HCT116 (cell line): ENCODE data around the gene CSNK2A1. TPM values are rescaled to one million over a fixed set of nuclear protein-coding genes. Genes with fewer than 3 reads are reported as not detected.
A peak's percentile ranks its signal among the peaks of the same experiment; 100 is the strongest.

Experiments used
- ATAC-seq: fragments of 200-7000 bp; cut with Tn5 transposase; 2 replicates; pipeline ENCODE4 v1.9.1; 2020; ENCODE audit warnings: mild to moderate bottlenecking, moderate library complexity
- BruUV-seq: library from RNA; stranded (reverse); fragments of 400-500 nt; replicated peaks from 2 replicates; lab custom pipeline; 2021; lab: Mats Ljungman, UMichigan
- CTCF ChIA-PET: fragments of 300-600 bp; sonication (Branson Sonifier 250); formaldehyde crosslinking; loops from one replicate; lab custom pipeline; 2021; ENCODE audit warnings: antibody characterized with exemption; lab: Charles Lee
- POLR2A ChIA-PET: fragments of 300-600, 350-600 bp; sonication (Branson Sonifier 250); formaldehyde crosslinking; loops from one replicate; lab custom pipeline; 2021; ENCODE audit warnings: antibody characterized with exemption; lab: Charles Lee
- RAD21 ChIA-PET, 2 experiments: fragments of 300-600 bp; sonication (Branson Sonifier 250); formaldehyde crosslinking; loops; one replicate each; lab custom pipeline; 2023; ENCODE audit warnings: low total read pairs in 2 of 2; ENCODE audit not compliant: uncharacterized antibody in 2 of 2, unreplicated experiment in 2 of 2, low non-redundant PET in 1 of 2; lab: Charles Lee
- DNase-seq: peaks from one replicate; pipeline ENCODE4 v3.0.0-alpha.2; 2010; ENCODE audit warnings: low read depth, low spot score
- H2AFZ ChIP-seq: fragments of 200-600 bp; shearing (Covaris generic), sonication (generic); 2 replicates; pipeline ENCODE4 v1.6.1; 2017; ENCODE audit warnings: low read depth, mixed run types, mixed read lengths, antibody characterized with exemption, low read length; ENCODE audit not compliant: poor library complexity, severe bottlenecking
- H3K27ac ChIP-seq: 2 replicates; pipeline ENCODE4 v1.5.1; 2012; ENCODE audit warnings: low read depth, low read length
- H3K27me3 ChIP-seq: fragments of 200-600 bp; sonication (generic); 2 replicates; pipeline ENCODE4 v1.6.1; 2016; ENCODE audit warnings: mixed run types, low read length, mixed read lengths; ENCODE audit not compliant: insufficient read depth
- H3K36me3 ChIP-seq, 2 experiments: fragments of 200-500 bp in 1 of 2; fragments of 200-600 bp in 1 of 2; sonication (Bioruptor generic) in 1 of 2; sonication (generic) in 1 of 2; 2 replicates each; pipeline versions ENCODE4 v1.5.1 to v1.6.1; 2014 to 2016; ENCODE audit warnings: low read length in 2 of 2, inconsistent platforms in 1 of 2, mixed read lengths in 1 of 2, mixed run types in 1 of 2; ENCODE audit not compliant: insufficient read depth in 2 of 2, control insufficient read depth in 1 of 2
- H3K4me1 ChIP-seq, 2 experiments: fragments of 200-600 bp in 1 of 2; sonication (generic) in 1 of 2; 2 replicates each; pipeline versions ENCODE4 v1.5.1 to v1.6.1; 2012 to 2017; ENCODE audit warnings: low read length in 2 of 2, inconsistent platforms in 1 of 2, mild to moderate bottlenecking in 1 of 2, mixed read lengths in 1 of 2, mixed run types in 1 of 2, moderate library complexity in 1 of 2; ENCODE audit not compliant: insufficient read depth in 2 of 2, control insufficient read depth in 1 of 2
- H3K4me2 ChIP-seq: fragments of 200-600 bp; sonication (generic); 2 replicates; pipeline ENCODE4 v1.6.1; 2017; ENCODE audit warnings: mixed run types, low read length, mixed read lengths
- H3K4me3 ChIP-seq, 2 experiments: fragments of 200-600 bp in 1 of 2; sonication (generic) in 1 of 2; replicated peaks in 1 of 2; 2 replicates each; pipeline ENCODE4 v1.5.1; 2011 to 2016; ENCODE audit warnings: low read length in 2 of 2, control low read depth in 1 of 2, low read depth in 1 of 2, mild to moderate bottlenecking in 1 of 2, mixed read lengths in 1 of 2, mixed run types in 1 of 2
- H3K79me2 ChIP-seq: fragments of 200-600 bp; sonication (generic); 2 replicates; pipeline ENCODE4 v1.6.1; 2017; ENCODE audit warnings: mild to moderate bottlenecking, mixed run types, low read length, moderate library complexity, mixed read lengths; ENCODE audit not compliant: insufficient read depth
- H3K9ac ChIP-seq: fragments of 200-600 bp; sonication (generic); 2 replicates; pipeline ENCODE4 v1.6.1; 2016; ENCODE audit warnings: low read length, mixed read lengths
- H3K9me2 ChIP-seq: fragments of 200-600 bp; sonication (generic), shearing (Covaris generic); 2 replicates; pipeline ENCODE4 v1.6.1; 2017; ENCODE audit warnings: mixed run types, mild to moderate bottlenecking, moderate library complexity; ENCODE audit not compliant: insufficient read depth
- H3K9me3 ChIP-seq, 2 experiments: fragments of 200-500 bp in 1 of 2; fragments of 200-600 bp in 1 of 2; sonication (Bioruptor generic) in 1 of 2; sonication (generic) in 1 of 2; 2 replicates each; pipeline ENCODE4 v1.6.1; 2014 to 2017; ENCODE audit warnings: low read length in 2 of 2, mixed read lengths in 2 of 2, inconsistent platforms in 1 of 2, low read depth in 1 of 2, mild to moderate bottlenecking in 1 of 2, mixed run types in 1 of 2, moderate library complexity in 1 of 2; ENCODE audit not compliant: control insufficient read depth in 1 of 2, insufficient read depth in 1 of 2
- H4K20me1 ChIP-seq: fragments of 200-600 bp; sonication (generic), shearing (Covaris generic); 2 replicates; pipeline ENCODE4 v1.6.1; 2017; ENCODE audit warnings: mixed run types, mild to moderate bottlenecking, moderate library complexity; ENCODE audit not compliant: insufficient read depth
- CEBPB ChIP-seq: IDR thresholded peaks from 2 replicates; pipeline ENCODE4 v1.6.1; 2012; ENCODE audit warnings: low read depth
- EGR1 ChIP-seq: IDR thresholded peaks from 2 replicates; pipeline ENCODE4 v1.6.1; 2012; ENCODE audit warnings: low read depth
- EZH2phosphoT487 ChIP-seq: fragments of 200-600 bp; IDR thresholded peaks from 2 replicates; pipeline ENCODE4 v1.6.1; 2018; ENCODE audit warnings: antibody characterized with exemption, borderline replicate concordance
- FOSL1 ChIP-seq: IDR thresholded peaks from 2 replicates; pipeline ENCODE4 v1.6.1; 2012; ENCODE audit warnings: low read depth
- JUND ChIP-seq: IDR thresholded peaks from 2 replicates; pipeline ENCODE4 v1.6.1; 2012
- POLR2A ChIP-seq: IDR thresholded peaks from 2 replicates; pipeline ENCODE4 v1.7.0; 2011; ENCODE audit warnings: borderline replicate concordance; ENCODE audit not compliant: insufficient read depth, insufficient read length; ENCODE audit errors: extremely low read depth
- POLR2AphosphoS5 ChIP-seq: IDR thresholded peaks from 2 replicates; pipeline ENCODE4 v1.6.1; 2011; ENCODE audit warnings: mild to moderate bottlenecking, low read depth, low read length, moderate library complexity
- RAD21 ChIP-seq: IDR thresholded peaks from 2 replicates; pipeline ENCODE4 v1.6.1; 2012; ENCODE audit warnings: low read depth, mild to moderate bottlenecking
- SIN3A ChIP-seq: IDR thresholded peaks from 2 replicates; pipeline ENCODE4 v1.6.1; 2012; ENCODE audit warnings: low read depth
- SRF ChIP-seq: IDR thresholded peaks from 2 replicates; pipeline ENCODE4 v1.6.1; 2012; ENCODE audit warnings: low read depth
- TCF7L2 ChIP-seq: IDR thresholded peaks from 2 replicates; pipeline ENCODE4 v1.7.0; 2011; ENCODE audit warnings: borderline replicate concordance, inconsistent platforms; ENCODE audit not compliant: insufficient read depth, insufficient read length; ENCODE audit errors: extremely low read depth
- YY1 ChIP-seq: IDR thresholded peaks from 2 replicates; pipeline ENCODE4 v1.6.1; 2011; ENCODE audit warnings: low read length, low read depth, moderate library complexity, mild to moderate bottlenecking; ENCODE audit not compliant: insufficient replicate concordance; ENCODE audit errors: extremely low read depth
- ZFX ChIP-seq: fragments of 450-650 bp; IDR thresholded peaks from 2 replicates; pipeline ENCODE4 v1.6.1; 2017
- ZNF274 ChIP-seq: fragments of 200-500 bp; sonication (Bioruptor generic); IDR thresholded peaks from 2 replicates; pipeline ENCODE4 v1.6.1; 2014; ENCODE audit warnings: mild to moderate bottlenecking, low read depth, low read length, inconsistent platforms
- intact Hi-C: fragments of 100-400 bp; cut with micrococcal nuclease; formaldehyde crosslinking; loops from 2 replicates; pipeline ENCODE4 v1.10.0; 2022
- total RNA-seq: library from RNA; stranded (reverse); gene quantifications from one replicate; pipeline ENCODE4 v1.2.1, GENCODE V29; 2021; ENCODE audit not compliant: unreplicated experiment
- TF ChIP-seq, protein P1 (sequence below): IDR thresholded peaks from 2 replicates; pipeline ENCODE4 v1.6.1; 2012
- TF ChIP-seq, protein P2 (sequence below): IDR thresholded peaks from 2 replicates; pipeline ENCODE4 v1.6.1; 2011; ENCODE audit warnings: mild to moderate bottlenecking, low read length, moderate library complexity; ENCODE audit not compliant: insufficient replicate concordance; ENCODE audit errors: extremely low read depth
- TF ChIP-seq, protein P3 (sequence below): IDR thresholded peaks from 2 replicates; pipeline ENCODE4 v1.6.1; 2012; ENCODE audit warnings: low read depth

CSNK2A1 gene
- total RNA-seq, 1 experiment from 2014 or later: 284 TPM

DNA sequence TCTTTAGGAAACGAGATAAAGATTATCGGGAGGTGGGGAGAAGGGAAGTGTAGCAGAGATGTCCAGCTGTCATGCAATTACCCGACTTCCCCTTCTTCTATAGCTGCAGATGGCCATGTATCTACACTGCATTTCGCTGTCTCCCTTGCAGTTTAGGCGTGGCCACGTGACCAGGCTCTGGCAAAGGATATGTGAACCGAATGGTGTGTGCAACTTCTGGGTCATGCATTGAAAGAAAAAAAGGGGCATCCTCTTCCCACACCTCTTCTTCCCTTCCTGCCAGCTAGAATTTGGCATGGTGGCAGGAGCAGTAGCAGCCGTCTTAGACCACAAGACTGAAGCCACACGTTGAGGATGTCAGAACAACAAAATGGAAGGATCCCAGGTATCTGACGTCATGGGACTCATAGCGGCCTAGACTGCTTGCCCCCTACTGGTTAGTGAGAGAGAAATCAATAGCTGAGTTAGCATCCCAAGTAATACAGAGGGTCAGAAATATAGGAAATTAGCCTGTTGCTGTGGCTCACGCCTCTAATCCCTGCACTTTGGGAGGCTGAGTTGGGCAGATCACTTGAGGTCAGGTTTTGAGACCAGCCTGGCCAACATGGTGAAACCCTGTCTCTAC, 33.7 kb upstream of the CSNK2A1 start (continued):
- TF ChIP-seq ZFX (no peak), YY1 (peak; percentile 80), POLR2A (peak; percentile 36), RAD21 (no peak), CEBPB (no peak), JUND (no peak), EGR1 (no peak), SIN3A (no peak), ZNF274 (no peak)
- TF ChIP-seq, protein P1, sequence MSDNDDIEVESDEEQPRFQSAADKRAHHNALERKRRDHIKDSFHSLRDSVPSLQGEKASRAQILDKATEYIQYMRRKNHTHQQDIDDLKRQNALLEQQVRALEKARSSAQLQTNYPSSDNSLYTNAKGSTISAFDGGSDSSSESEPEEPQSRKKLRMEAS: no peak
- TF ChIP-seq, protein P2, sequence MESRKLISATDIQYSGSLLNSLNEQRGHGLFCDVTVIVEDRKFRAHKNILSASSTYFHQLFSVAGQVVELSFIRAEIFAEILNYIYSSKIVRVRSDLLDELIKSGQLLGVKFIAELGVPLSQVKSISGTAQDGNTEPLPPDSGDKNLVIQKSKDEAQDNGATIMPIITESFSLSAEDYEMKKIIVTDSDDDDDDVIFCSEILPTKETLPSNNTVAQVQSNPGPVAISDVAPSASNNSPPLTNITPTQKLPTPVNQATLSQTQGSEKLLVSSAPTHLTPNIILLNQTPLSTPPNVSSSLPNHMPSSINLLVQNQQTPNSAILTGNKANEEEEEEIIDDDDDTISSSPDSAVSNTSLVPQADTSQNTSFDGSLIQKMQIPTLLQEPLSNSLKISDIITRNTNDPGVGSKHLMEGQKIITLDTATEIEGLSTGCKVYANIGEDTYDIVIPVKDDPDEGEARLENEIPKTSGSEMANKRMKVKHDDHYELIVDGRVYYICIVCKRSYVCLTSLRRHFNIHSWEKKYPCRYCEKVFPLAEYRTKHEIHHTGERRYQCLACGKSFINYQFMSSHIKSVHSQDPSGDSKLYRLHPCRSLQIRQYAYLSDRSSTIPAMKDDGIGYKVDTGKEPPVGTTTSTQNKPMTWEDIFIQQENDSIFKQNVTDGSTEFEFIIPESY: no peak

DNA sequence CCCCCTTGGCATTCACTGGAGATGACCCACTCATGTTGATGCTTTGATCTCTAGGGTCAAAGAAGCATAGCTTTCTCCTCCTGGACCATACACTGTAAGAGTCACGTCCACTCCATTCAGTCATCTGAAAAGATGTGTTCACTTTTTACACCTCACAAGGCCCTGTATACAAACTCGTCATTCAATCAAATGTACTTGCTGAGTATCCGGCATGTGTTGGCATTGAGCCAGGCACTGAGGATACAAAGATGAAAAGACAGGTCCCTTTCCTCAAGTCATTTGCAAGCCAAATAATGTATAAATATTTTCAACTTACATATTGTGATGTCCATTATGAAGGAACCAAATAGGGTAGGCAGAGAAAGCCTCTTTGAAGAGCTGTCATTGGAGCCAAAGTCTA, 32.6 kb upstream of the CSNK2A1 start:
- POLR2A ChIA-PET: no interaction called here
- no TSS peak for BruUV-seq
- TF ChIP-seq TCF7L2 (no peak), SRF (no peak), RAD21 (no peak), JUND (no peak), POLR2AphosphoS5 (no peak), YY1 (no peak), CEBPB (no peak), FOSL1 (no peak), SIN3A (no peak), EGR1 (no peak), EZH2phosphoT487 (no peak)
- TF ChIP-seq, protein P2: no peak
- TF ChIP-seq, protein P3, sequence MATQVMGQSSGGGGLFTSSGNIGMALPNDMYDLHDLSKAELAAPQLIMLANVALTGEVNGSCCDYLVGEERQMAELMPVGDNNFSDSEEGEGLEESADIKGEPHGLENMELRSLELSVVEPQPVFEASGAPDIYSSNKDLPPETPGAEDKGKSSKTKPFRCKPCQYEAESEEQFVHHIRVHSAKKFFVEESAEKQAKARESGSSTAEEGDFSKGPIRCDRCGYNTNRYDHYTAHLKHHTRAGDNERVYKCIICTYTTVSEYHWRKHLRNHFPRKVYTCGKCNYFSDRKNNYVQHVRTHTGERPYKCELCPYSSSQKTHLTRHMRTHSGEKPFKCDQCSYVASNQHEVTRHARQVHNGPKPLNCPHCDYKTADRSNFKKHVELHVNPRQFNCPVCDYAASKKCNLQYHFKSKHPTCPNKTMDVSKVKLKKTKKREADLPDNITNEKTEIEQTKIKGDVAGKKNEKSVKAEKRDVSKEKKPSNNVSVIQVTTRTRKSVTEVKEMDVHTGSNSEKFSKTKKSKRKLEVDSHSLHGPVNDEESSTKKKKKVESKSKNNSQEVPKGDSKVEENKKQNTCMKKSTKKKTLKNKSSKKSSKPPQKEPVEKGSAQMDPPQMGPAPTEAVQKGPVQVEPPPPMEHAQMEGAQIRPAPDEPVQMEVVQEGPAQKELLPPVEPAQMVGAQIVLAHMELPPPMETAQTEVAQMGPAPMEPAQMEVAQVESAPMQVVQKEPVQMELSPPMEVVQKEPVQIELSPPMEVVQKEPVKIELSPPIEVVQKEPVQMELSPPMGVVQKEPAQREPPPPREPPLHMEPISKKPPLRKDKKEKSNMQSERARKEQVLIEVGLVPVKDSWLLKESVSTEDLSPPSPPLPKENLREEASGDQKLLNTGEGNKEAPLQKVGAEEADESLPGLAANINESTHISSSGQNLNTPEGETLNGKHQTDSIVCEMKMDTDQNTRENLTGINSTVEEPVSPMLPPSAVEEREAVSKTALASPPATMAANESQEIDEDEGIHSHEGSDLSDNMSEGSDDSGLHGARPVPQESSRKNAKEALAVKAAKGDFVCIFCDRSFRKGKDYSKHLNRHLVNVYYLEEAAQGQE: no peak

More for the DNA sequence above, 32.6 kb upstream of the CSNK2A1 start:
- ATAC-seq (no peak), DNase-seq (no peak)
- H3K4me1 ChIP-seq: peaks cover 4 to 18% of the 10 kb centered on the region in 2 experiments; a peak in 3 of 4 replicates
- ChIA-PET CTCF (interaction anchor here (1.6 kb wide), 1 partner anchor 91 kb away, joined by 5 read pairs; no protein-coding TSS in a partner anchor), RAD21 (no interaction called here)
- no peak overlapping the region for H3K9ac ChIP-seq
- H3K9me2 ChIP-seq: no peaks in the 10 kb centered on the region
- no peaks in the 10 kb centered on the region for H3K79me2 ChIP-seq
- no peak overlapping the region for H3K4me2 ChIP-seq
- no peak overlapping the region for H3K27ac ChIP-seq
- no peaks in the 10 kb centered on the region for H3K9me3 ChIP-seq
- H2AFZ ChIP-seq: no peak overlapping the region
- no peak overlapping the region for H3K4me3 ChIP-seq
- H3K36me3 ChIP-seq: no peaks in the 10 kb centered on the region
- intact Hi-C loops: no loop called here
- H4K20me1 ChIP-seq: no peaks in the 10 kb centered on the region
- H3K27me3 ChIP-seq: no peaks in the 10 kb centered on the region
